ENCODE data around the gene NVL. TPM values are rescaled to one million over a fixed set of nuclear protein-coding genes. Genes with fewer than 3 reads are reported as not detected.
A peak's percentile ranks its signal among the peaks of the same experiment; 100 is the strongest.
"Not testable (repeated sequence)": the region's sequence is repeated elsewhere in the genome, so short reads cannot be mapped to it uniquely, and the experiment has no call there.

Gene NVL
- total RNA-seq, 1 experiment from 2014 or later, result 28.1 TPM

- H3K4me3 ChIP-seq, result no peak overlapping the region
- no peak overlapping the region for H3K27ac ChIP-seq
- no peak for DNase-seq (ENCODE audit: low read depth in 1 of 2, low spot score in 2 of 2)
- no peaks in the 10 kb centered on the region for H3K27me3 ChIP-seq (replicated peaks)
- no peaks in the 10 kb centered on the region for H3K36me3 ChIP-seq
- no peaks in the 10 kb centered on the region for H3K9me3 ChIP-seq (replicated peaks)
- H3K4me1 ChIP-seq (replicated peaks), result peaks cover 16% of the 10 kb centered on the region
Observed at GRCh38 chr1:224219612-224220059, 110.3 kb downstream of the NVL start.

DNA sequence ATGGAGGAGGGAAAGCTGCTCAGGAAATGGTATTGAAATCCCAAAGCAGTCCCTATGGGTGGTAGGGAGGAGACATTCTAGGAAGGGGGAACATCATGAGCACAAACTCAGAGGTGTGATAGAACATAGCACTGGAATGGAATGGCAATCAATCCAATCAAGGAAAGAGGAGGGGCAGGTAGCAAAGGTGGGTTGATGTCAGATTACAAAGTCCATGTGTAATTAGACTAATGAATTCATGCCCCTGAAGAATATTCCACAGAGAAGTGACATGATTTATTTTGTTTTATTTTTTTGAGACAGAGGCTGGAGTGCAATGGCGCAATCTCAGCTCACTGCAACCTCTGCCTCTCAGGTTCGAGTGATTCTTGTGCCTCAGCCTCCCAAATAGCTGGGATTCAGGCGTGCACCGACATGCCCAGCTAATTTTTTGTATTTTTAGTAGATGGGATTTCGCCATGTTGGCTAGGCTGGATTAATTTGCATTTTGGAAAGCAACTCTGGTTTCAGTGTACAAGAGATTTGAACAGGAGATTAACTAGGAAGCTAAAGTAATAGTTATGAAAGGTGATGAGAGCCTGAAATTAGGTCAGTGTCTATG, 110.9 kb downstream of the NVL start:
- no peaks in the 10 kb centered on the region for H3K27me3 ChIP-seq (replicated peaks)
- H3K4me3 ChIP-seq, result no peak overlapping the region
- no peaks in the 10 kb centered on the region for H3K9me3 ChIP-seq (replicated peaks)
- no peak for DNase-seq (ENCODE audit: low read depth in 1 of 2, low spot score in 2 of 2)
- H3K36me3 ChIP-seq, result no peaks in the 10 kb centered on the region
- H3K27ac ChIP-seq, result no peak overlapping the region
- peaks cover 11% of the 10 kb centered on the region for H3K4me1 ChIP-seq (replicated peaks)

DNA sequence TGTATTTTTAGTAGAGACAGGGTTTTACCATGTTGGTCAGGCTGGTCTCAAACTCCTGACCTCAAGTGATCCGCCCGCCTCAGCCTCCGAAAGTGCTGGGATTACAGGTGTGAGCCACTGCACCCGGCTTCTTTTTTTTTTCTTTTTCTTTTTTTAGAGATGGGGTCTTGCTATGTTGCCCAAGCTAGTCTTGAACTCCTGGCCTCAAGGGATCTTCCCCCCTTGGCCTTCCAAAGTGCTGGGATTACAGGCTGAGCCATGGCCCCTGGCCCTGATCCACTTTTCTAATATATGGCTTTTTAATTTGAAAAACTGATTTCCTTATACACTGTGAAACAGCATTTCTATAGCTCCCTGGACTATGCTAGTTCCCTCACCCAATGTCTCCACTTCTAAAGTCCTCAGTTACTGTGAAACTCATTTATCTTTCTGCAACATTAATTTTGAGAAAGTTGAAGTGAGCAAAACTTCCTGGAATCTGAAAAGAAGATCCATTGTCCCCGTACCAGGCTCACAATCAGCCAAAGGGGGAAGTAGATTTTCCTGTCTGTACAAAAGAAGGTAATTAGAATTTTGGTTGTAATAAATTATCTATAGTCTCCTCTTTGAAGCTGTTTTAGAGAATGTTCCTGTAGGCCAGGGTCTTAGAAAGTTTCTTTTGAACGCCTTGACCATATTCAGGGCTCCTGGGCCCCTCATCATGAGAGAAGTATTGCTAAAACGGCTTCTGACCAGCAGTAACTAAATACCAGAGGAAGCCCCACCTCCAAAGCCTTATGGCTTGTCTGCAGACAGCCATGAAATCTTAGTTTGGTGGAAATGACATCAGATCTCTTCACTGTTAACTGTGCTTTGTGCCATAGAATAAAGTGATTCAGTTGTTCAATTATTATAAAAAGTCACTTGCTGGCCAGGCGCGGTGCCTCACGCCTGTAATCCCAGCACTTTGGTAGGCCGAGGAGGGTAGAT, 112.0 kb downstream of the NVL start:
- Histone ChIP-seq H3K27ac (no peak overlapping the region), H3K4me3 (no peak overlapping the region), H3K9me3 (replicated peaks) (no peaks in the 10 kb centered on the region), H3K27me3 (replicated peaks) (no peaks in the 10 kb centered on the region), H3K4me1 (replicated peaks) (no peaks in the 10 kb centered on the region), H3K36me3 (no peaks in the 10 kb centered on the region)
- no peak for DNase-seq (ENCODE audit: low read depth in 1 of 2, low spot score in 2 of 2)

GRCh38 chr1:224216382-224216781, 113.6 kb downstream of the NVL start:
- Histone ChIP-seq H3K36me3 (no peaks in the 10 kb centered on the region), H3K4me3 (no peak overlapping the region), H3K9me3 (replicated peaks) (no peaks in the 10 kb centered on the region), H3K4me1 (replicated peaks) (0 out of 2 replicates have a peak, but pooled peaks cover 3% of the 10 kb centered on the region), H3K27ac (no peak overlapping the region), H3K27me3 (replicated peaks) (no peaks in the 10 kb centered on the region)
- DNase-seq (ENCODE audit: low read depth in 1 of 2, low spot score in 2 of 2), result no peak

- Histone ChIP-seq H3K27ac (no peak overlapping the region), H3K27me3 (replicated peaks) (no peaks in the 10 kb centered on the region), H3K36me3 (no peaks in the 10 kb centered on the region), H3K9me3 (replicated peaks) (no peaks in the 10 kb centered on the region), H3K4me3 (no peak overlapping the region), H3K4me1 (replicated peaks) (0 out of 2 replicates have a peak, but pooled peaks cover 3% of the 10 kb centered on the region)
- DNase-seq (ENCODE audit: low read depth in 1 of 2, low spot score in 2 of 2), result no peak
Observed at GRCh38 chr1:224213438-224214119, 116.4 kb downstream of the NVL start.

DNA sequence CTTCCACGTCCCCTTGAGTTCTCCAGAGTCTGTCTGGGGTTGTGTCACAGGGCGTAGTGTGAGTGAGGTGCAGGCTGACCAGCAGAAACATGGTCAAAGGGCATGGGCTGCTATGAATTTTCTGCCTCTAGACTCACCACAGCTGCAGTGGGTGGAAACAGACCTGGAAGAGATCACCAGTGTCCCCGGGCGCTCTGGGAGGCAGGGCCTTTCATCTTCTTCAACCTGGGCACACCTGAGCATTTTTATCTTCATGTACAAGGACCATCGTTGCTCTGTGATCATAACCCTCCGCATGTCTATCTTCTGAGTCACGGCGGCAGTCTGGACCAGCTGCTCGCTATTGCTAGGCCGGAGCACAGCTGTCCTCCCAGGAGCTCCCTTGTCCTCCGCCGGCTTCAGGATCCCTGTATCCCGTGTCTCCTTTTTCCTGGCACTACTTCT, 117.3 kb downstream of the NVL start:
- DNase-seq (ENCODE audit: low read depth in 1 of 2, low spot score in 2 of 2), result no peak
- Histone ChIP-seq H3K4me1 (replicated peaks) (0 out of 2 replicates have a peak, but pooled peaks cover 3% of the 10 kb centered on the region), H3K27me3 (replicated peaks) (no peaks in the 10 kb centered on the region), H3K4me3 (no peak overlapping the region), H3K9me3 (replicated peaks) (no peaks in the 10 kb centered on the region), H3K36me3 (no peaks in the 10 kb centered on the region), H3K27ac (no peak overlapping the region)

- no peaks in the 10 kb centered on the region for H3K36me3 ChIP-seq
- H3K4me3 ChIP-seq, result no peak overlapping the region
- H3K9me3 ChIP-seq (replicated peaks), result no peaks in the 10 kb centered on the region
- no peak overlapping the region for H3K27ac ChIP-seq
- H3K4me1 ChIP-seq (replicated peaks), result peaks cover 3% of the 10 kb centered on the region; the same call in 1 of the 2 replicates
- no peaks in the 10 kb centered on the region for H3K27me3 ChIP-seq (replicated peaks)
- no peak for DNase-seq (ENCODE audit: low read depth in 1 of 2, low spot score in 2 of 2)
Observed at GRCh38 chr1:224211206-224211962, 118.6 kb downstream of the NVL start.

DNA sequence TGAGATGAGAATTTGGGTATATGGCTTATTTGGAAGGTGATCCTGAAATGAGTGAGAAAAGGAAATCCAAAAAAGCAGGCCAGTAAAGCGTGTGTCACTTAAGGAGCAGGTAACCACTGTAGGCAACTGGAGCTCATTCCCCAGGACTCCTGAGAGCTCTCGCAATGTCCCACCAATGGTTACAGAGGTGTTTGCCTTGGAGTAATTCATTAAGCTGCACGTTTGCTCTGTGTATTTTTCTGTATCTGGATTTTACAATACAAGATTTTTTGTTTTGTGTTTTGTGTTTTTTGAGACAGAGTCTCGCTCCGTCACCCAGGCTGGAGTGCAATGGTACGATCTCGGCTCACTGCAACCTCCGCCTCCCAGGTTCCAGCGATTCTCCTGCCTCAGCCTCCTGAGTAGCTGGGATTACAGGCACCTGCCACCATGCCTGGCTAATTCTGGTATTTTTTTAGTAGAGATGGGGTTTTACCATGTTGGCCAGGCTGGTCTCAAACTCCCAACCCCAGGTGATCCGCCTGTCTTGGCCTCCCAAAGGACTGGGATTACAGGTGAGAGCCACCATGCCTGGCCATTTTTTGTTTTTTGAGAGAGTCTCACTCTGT, 123.9 kb downstream of the NVL start:
- Histone ChIP-seq H3K27ac (peak overlapping the region; percentile 48), H3K4me1 (replicated peaks) (peaks cover 23% of the 10 kb centered on the region)
- not testable (repeated sequence) for H3K4me3 ChIP-seq; H3K9me3 ChIP-seq (replicated peaks); H3K27me3 ChIP-seq (replicated peaks); DNase-seq (ENCODE audit: low read depth in 1 of 2, low spot score in 2 of 2); H3K36me3 ChIP-seq

DNA sequence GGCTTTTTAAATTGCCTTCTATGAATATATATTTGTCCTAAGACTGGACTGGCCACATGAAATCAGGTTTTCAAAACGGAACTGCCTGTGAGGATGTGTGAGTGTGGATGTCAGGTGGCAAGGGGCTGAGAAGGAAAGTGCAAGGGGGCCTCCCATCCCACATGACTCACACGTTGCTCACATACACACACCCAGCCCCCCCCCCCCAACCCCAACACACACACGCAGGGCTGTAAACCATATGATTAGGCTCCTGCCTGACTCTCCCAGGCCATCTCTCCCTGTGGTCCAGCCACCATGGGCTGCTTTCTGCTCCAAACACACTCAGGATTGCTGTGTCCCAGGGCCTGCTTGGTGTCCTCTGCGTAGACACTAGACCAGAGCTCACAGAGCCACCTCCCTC, 124.5 kb downstream of the NVL start:
- DNase-seq (ENCODE audit: low read depth in 1 of 2, low spot score in 2 of 2), result peak; percentile 69 to 76

DNA sequence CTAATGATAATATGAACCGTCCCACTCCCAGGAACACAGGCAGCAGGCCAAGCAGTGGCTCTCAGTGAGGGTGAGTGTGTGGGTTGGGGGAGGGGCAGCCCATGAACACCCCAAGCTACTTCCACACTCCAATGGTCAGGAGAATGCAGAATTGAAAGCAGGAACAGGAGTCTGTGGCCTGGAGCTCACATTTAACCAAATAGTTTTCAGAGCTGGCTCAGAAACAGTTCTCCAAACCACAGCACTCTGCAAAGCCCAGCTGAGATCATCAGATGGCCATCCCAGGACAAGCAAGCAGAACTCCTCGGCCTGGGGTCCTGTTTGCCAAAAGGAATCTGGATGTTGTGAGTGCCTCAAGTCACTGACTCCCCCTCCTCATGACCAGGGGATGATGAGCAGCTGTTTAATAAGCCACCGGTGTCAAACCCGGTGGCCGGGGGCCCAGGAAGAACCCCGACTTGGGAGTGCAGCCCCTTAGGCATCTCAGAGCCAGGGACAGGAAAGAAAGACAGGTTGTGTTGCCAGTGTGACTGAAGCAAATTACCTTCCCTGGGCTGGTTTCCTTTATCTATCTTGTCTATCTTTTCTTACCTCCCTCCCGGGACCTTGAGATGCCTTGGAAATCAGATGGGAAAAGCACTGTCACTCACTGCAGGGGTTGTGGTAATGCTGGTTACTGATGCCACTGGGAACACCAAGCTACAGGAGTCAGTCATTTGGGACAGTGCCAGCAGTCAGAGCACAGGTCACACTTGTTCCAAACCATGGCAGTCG, 126.5 kb downstream of the NVL start:
- Histone ChIP-seq H3K27me3 (replicated peaks) (no peaks in the 10 kb centered on the region), H3K9me3 (replicated peaks) (no peaks in the 10 kb centered on the region), H3K4me1 (replicated peaks) (peaks cover 23% of the 10 kb centered on the region), H3K36me3 (no peaks in the 10 kb centered on the region), H3K27ac (no peak overlapping the region), H3K4me3 (no peak overlapping the region)
- no peak for DNase-seq (ENCODE audit: low read depth in 1 of 2, low spot score in 2 of 2)

More for the DNA sequence above, 124.5 kb downstream of the NVL start:
- Histone ChIP-seq H3K4me1 (replicated peaks) (peaks cover 23% of the 10 kb centered on the region), H3K36me3 (no peaks in the 10 kb centered on the region), H3K27ac (peak overlapping the region; percentile 48), H3K9me3 (replicated peaks) (no peaks in the 10 kb centered on the region), H3K27me3 (replicated peaks) (no peaks in the 10 kb centered on the region), H3K4me3 (no peak overlapping the region)

GRCh38 chr1:224201853-224202252, 128.1 kb downstream of the NVL start:
- H3K9me3 ChIP-seq (replicated peaks), result no peaks in the 10 kb centered on the region
- H3K4me3 ChIP-seq, result no peak overlapping the region
- H3K27me3 ChIP-seq (replicated peaks), result no peaks in the 10 kb centered on the region
- no peaks in the 10 kb centered on the region for H3K36me3 ChIP-seq
- H3K27ac ChIP-seq, result no peak overlapping the region
- H3K4me1 ChIP-seq (replicated peaks), result peaks cover 23% of the 10 kb centered on the region
- no peak for DNase-seq (ENCODE audit: low read depth in 1 of 2, low spot score in 2 of 2)

DNA sequence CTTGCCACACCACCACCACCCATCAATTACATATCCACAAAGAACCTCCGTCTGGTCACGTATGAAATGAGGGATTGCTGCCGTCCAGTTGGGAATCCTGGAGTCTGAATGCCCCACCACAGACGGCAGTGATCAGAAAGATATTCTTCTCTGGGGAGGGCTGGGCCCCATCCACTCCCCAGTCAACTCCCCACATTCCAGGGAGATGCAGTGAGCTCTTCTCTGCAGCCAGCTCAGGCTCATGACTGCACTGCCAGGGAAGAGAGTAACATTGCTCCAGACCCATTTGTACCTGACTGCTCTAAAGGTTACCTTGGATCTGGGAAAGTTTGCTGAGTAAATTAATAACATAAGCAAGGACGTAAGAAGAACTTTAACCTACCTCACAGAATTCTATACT, 128.6 kb downstream of the NVL start:
- H3K36me3 ChIP-seq, result no peaks in the 10 kb centered on the region
- no peak for DNase-seq (ENCODE audit: low read depth in 1 of 2, low spot score in 2 of 2)
- H3K4me3 ChIP-seq, result no peak overlapping the region
- H3K27ac ChIP-seq, result no peak overlapping the region
- peaks cover 23% of the 10 kb centered on the region for H3K4me1 ChIP-seq (replicated peaks)
- H3K9me3 ChIP-seq (replicated peaks), result no peaks in the 10 kb centered on the region
- H3K27me3 ChIP-seq (replicated peaks), result no peaks in the 10 kb centered on the region
